Fibroblast of skin of left quadriceps (primary cell): ENCODE results near the gene PBX2.

Source experiments
- DNase-seq, 2 experiments: peaks; one replicate each; pipeline ENCODE4 v3.0.0-alpha.2; 2013; ENCODE audit warnings: low read depth in 2 of 2

PBX2 gene

DNA sequence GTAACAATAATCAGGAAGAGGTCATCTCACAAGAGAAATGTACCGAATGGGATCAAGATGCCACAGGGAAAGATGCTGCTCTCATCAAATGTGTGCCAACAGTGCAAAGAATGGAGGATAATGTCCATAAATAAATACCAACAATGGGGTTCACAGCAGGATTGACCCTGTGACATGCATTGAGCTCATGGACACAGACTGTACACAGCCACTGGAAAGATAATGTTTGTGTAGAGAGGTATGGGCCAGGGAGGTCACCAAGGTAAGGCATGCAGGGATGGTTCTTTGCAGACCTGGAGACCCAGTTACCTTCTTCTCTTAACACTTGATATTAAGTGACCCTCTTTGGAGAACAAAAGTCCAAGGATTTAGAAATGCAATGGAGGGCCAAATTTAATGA lies 15.6 kb downstream of the PBX2 start:
- DNase-seq: no peak

DNA sequence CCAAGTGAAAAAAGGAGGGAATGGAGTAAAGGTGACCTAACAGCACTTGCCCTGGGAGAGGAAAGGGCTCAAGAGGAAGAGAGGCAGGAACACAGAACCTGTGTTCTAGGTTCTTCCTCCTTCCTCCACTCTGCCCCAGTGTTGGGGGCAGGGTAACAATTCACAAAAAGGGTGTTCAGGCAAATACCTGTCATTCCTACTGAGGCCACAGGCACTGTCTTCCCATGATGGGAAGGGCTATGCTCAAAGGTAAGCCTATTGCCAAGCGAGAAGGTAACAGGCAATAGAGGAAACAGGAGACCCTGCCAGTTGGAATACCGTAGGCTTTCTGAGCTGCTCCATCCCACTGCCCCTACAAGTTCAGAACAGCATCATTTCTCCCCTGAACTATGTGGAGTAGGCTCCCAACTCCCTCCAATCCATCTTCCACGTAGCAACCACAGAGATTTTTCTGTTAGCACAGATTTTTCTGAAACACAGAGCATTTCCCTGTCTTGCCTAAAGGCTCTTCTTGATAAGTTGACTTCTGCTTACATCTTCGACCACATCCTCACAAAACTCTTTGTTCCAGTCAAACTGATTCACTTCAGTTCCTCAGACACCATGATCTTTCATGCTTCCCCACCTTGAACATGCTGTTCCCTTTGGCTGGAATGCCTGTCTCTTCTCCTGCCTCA lies 16.8 kb downstream of the PBX2 start:
- no peak for DNase-seq

DNA sequence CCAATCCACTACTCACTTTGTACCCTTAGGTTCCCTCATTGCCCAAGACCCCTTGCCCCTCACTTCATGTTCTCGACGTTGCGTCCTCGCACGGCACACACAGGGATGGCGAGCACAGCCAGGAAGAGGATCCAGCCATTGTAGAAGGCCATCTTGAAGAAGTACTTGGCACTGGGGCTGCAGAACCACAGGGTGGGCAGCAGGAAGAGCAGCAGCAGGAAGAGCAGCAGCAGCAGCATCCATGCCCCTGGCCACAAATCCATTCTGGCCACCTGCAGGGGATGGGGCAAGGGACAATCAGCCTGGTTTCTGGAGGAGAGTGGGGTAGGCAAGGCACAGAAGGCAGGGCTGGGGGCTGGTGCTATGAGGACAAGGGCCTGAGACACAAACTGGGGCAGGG lies 18.8 kb downstream of the PBX2 start:
- DNase-seq: no peak

DNA sequence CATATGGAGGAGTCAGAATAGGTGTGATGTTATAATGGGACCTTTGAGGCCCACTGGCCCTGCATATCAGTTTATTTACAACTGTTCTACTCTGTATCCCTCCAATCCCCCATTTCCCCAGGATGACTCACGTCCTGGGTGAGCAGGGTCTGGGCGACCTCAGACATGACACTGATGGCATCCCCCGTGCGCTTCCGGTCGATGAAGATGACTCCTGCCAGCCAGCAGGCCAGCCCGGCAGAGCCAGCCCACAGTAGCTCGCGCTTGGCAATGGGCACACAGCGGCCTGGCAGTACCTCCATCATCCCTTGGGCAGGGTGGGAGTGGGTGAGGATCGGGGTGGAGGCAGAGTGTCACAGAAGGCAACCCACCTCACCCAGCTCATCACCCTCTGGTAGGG lies 19.7 kb downstream of the PBX2 start:
- no peak for DNase-seq

DNA sequence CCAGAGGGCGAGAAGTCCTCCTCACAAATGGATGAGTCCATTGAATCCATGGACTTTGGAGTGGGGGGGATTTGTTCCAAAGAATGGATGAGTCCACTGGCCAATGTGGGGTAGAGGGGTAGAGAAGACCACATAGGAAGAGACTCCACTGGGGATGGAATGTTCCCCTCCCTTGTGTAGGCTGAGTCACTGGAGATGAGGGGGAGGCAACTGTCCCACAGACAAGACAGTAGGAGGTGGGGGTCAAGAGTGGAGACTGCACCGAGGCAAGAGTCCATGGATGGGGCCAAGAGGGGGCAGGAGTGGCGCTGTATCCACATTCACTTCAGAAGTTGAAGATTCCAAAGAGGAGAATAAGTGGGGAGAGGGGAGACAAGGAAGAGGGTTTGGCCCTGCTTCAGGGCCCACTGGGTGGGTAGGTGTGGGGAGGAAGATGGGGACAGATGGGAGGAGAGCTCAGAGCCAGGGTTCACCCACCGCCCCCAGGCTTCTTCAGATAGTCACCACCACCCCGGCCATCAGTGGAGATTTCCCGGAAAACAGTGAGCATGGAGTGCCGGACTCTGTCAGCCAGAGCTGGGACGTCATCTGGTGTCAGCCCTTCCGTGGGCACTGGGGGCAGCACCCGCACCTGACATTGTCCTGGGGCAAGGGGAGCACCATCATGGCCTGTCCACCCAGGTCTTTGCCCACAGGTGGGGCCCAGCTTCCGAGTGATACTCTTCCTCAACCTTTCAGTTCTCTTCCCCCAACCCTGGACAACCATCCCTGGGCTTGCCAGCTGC lies 21.0 kb downstream of the PBX2 start:
- DNase-seq: no peak

DNA sequence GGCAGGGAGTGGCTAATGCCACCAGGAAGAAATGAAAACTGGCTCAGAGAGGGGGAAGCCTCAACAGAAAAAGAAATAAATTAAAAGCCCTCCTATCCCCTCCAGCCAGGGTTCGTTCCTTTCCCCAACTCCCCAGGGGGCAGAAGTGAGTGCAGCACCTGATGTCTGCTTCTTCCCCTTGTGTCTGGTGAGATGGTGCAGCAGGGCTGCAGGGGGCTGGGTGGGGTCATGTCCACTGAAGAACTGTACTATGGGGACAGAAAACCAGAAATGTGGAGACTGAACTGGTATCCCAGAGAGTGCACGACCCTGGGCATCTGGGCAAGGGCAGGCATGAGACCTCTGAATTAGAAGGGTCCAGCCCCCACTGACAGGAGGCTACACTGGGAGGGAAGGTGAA lies 21.7 kb downstream of the PBX2 start:
- no peak for DNase-seq

DNA sequence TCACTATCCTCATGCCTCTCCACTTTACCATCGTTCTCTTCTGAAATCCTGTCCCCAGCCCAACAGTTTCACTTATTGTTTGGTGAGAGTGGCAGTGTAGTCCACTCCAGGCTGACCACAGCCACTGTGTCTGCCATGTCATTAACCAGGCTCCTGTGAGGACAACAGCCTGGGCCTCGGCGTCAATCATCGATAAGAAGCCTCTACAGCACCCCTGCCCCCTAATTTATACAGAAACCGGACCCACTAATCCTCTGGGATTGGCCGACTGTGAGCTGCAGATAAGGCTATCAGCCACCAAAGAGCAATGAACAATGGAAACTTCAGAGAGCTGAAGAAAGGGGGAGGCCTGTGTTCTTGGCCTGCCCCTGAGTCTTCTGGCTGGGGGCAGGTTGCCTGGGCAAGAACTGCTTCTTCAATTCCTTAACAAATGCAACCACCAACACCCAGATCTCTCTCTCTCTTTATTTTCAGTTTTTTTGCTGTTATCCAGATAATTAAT lies 22.2 kb downstream of the PBX2 start:
- no peak for DNase-seq

DNA sequence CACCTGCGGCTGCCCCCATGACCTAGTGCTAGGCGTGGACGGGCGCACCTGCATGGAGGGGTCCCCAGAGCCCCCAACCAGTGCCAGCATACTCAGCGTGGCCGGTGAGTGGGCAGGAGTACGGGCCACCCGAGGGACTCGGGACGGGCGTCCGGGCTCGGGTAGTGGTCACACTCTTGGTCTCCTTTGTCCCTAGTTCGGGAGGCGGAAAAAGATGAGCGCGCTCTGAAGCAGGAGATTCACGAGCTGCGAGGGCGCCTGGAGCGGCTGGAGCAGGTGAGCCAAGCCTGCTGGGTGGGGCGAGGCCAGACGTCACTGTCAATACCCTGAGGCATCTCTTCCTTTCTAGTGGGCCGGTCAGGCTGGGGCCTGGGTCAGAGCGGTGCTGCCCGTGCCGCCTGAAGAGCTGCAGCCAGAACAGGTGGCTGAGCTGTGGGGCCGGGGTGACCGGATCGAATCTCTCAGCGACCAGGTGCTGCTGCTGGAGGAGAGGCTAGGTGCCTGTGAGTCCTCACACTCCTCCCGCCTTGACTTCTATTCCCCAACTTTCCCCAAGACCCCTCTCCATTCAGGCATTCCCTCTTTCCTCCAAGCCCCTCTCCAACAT lies 22.7 kb downstream of the PBX2 start:
- DNase-seq: no peak

DNA sequence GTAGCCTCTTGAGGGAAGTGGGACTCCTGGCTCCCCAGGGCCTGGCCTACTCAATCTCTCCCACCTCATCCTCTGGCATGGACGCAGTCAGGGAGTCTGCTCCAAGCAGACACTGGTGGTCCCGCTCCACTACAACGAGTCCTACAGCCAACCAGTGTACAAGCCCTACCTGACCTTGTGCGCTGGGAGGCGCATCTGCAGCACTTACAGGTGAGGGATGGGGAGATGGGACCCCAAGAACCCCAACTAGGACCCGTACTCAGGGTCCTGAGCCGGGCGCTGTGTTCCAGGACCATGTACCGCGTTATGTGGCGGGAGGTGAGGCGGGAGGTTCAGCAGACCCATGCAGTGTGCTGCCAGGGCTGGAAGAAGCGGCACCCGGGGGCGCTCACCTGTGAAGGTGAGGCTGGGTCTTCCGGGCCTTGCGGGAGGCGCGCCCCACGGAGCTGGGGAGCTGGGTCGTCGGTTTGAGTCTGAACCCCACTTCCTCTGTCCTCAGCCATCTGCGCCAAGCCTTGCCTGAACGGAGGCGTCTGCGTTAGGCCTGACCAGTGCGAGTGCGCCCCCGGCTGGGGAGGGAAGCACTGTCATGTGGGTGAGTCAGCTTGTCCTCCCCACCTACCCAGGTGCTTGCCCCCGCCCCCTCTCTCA lies 23.5 kb downstream of the PBX2 start:
- no peak for DNase-seq

DNA sequence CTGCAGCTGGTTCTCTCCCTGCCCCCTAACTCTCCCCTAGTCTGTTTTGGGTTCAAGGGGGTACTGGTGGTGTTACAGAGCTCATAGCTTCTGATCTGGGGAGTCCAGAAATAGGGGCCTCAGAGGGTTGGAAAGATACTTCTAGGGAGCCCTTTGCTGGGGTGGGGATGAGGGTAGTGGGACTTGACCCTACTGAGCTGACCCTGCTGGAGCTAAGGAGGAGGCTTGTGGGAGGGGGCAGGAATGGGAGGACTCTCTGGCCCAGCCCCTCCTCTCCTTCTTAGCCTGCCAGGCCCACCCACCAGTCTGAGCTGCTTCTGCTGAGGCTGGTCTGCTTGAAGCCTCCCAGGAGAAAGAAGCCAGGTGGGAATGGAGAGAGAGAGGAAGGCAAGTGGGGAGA lies 25.7 kb downstream of the PBX2 start, which contains the start of gene EGFL8:
TSS of gene EGFL8 (plus strand) at position 301 of the 400 bp plus-strand sequence. CDS start 1,571 bp downstream, outside the sequence.
- DNase-seq: no peak

DNA sequence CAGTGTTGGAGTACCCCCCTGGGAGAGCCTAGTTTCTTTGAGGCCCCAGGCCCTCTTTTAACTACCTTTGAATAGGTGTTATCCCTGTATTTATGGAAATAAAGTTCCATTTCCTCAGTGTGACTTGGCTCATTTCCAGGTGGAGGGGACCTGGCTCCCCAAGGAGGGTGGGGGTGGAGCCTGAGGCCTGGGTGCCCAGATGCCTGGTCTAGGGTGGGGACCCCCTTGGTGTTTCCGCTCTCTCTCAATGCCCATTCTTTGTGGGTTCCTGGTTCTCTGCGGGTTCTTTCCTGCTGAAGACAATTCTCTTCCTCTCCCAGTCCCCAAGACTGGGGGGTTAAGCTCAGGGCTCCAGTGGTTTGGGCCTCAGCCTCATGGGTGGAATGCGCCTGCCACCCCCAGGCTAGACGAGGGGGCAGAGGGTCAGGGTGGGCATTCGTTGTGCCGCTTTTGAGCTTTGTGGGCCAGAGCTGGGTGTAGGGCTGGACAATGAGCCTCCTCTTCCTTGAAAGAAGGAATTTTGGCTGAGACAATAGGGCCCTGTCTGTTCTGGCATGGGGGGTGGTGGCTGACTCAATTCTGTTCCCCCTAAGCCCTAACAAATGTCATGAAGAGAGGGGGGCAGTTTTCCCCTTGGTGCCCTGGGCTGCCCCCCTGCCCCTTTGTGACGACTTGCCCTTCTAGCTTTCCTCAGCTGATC lies 26.3 kb downstream of the PBX2 start:
- no peak for DNase-seq

DNA sequence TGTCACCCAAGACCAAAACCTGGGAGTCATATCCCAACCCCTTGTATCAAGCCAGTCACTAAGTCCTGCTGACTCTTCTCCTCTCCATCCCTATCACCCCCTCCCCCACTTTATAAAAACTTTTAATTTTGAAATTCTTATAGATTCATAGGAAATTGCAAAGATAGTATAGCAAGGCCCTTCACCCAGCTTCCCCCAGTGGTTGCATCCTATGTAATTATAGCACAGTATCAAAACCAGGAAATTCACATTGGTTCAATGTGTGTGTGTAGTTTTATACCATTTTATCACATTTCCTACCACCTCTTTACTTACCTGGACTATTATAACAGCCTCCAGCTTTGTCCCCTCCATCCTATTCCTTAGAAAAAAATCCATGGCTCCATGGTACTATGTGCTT lies 31.9 kb downstream of the PBX2 start:
- no peak for DNase-seq

DNA sequence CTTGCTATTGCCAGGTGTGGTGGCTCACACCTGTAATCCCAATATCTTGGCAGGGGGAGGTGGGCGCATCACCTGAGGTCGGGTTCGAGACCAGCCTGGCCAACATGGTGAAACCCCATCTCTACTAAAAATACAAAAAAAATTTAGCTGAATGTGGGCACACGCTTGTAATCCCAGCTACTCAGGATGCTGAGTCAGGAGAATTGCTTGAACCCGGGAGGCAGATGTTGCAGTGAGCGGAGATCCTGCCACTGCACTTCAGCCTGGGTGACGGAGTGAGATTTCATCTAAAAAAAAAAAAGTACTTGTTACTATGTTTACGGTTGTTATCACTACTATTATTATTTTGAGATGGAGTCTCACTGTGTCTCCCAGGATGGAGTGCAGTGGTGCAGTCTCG lies 33.1 kb downstream of the PBX2 start:
- DNase-seq: no peak

DNA sequence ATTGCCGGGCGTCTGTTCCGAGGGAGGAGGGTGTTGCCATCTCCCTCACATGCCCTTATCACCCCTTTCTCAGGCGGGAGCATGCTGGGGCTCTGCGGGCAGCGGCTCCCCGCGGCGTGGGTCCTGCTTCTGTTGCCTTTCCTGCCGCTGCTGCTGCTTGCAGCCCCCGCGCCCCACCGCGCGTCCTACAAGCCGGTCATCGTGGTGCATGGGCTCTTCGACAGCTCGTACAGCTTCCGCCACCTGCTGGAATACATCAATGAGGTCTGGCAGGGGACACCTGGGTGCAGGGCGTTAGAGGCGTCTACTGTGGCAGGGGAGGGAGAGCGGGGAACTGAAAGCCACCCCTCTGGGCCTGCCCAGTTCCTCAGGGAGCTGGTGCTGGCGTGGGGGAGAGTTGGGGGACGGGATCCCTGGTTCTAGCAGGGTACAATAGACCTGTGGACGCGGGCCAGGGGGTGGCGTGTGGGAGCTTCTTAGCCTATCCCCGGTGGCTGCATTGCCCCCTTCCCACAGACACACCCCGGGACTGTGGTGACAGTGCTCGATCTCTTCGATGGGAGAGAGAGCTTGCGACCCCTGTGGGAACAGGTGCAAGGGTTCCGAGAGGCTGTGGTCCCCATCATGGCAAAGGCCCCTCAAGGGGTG lies 35.4 kb downstream of the PBX2 start:
- DNase-seq: no peak

DNA sequence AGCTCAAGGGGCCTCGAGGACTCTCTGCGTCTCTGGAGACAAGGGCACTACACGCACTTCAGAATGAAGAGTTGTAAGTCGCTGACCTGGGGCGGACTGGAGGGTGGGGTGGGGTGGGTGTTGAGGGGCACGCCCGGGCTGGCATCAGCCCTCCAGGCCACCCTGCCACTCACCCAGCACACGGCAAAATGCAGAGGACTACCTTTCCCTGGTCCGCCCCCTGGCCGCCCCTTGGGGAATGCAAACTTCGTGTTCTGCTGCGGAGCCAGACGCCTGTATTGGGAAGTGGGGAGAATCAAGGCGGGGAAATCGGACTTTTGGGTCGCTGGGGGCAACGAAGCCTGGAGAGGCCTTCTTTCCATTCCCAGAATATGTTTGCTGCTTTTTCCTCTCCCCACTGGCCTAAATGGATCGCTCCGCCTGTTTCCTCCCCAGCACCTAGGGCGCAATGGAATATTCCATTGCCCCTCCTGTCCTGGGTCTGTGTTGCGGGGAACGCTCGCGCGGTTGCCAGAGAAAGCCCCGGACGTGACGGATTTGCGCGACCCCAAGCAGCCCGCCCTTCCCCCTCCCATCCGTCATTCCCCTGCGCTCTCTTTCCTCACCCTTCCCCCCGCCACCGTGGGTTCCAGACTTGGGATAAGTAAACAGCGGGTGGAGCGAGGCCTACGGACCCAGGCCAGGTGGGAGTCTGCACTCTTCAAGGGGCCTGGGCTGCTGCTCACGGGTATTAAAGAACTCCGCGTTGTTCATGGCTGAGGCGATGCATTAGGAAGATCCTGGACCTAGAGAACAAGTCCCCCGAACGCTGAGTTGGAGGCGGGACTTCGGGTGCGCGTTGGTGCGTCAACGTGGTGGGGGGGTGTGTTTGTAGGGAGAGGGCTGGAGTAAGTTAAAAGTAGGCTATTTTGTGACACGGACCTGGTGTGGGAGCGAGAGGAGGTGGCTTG lies 36.2 kb downstream of the PBX2 start, which contains the start of gene PPT2:
TSS of gene PPT2 (plus strand) at position 578 of the 950 bp plus-strand sequence. CDS start 454 bp downstream, outside the sequence.
- DNase-seq: peak; percentile 88

DNA sequence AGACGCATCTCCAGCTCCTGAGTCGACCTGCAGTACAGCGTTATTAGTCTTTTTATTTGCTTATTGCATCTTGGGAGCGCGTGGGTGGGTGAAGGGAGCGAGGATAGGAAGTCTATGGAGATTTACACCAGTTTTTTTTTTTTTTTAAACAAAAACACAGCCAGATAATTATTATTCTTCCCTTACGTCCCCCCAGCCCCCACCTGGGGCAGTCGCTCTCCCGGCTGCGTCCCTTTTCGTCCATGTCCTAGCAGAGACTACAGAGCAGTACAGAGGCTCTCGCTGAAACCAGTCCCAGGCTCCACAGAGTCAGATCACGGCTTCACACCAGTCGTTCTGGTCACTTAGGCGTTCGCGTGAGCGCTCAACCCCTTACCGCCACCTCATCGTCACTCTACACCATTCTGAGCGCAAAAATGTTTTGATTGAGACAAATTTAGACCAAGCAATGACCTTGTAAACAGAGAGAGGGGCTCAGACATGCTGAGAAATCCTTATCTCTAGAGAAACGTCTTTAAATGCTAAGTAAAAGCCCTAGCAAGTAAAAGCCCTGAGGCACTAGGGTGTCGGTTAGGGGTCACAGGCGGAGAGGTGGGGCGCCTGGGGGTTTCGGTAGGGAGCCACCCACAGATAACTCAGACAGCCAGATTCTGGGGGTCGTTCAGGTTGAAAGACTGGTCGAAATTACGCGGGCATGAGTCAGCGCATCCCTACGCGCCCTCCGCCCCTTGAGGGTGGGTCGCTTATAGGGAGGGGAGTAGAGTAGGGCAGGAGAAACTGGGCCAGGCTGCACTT lies 37.0 kb downstream of the PBX2 start:
- no peak for DNase-seq

DNA sequence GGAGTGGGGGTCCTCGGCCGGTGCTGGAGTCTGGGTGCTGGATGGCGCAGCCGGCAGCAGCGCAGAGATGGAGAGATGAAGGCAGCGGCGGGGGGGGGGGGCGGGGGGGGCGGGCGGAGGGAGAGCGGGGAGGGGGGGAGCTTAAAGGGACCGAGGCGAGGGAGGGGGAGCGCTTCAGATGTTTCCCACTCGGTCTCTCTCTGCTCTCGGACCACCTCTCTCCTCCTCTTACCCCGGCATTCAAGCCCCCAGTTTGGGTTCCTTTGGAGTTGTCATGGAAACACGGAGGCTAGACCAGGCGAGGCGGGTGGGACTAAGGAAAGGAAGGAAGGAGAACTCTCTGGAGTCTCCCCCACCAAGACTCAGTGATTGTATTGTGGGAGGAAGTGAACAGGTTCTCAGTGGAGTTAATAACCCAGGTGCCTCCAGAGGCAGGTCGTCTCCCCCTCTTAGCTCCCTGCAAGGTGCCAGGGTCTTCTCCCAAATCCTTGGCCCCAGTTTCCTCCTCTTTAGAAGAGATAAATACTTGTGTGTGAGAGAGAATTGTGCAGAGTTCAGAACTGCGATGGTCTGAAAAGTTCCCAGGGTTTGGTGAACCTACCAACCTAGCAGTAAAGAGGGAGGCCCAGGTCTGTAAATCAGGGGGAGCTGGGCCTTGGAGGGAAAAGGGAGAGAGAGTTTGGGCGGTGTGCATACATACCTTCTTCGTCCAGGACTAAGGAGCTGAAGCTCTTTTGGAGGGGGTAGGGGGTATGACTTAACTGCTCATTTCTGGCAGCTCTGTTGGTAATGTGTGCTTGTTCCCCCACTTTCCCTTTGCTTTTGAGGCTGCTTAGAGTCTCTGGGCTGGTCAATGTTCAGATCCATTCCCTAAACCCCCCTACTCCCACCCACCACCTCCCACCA lies 37.9 kb downstream of the PBX2 start, which contains the start of gene PRRT1:
TSS of gene PRRT1 (minus strand) at position 77 of the 906 bp plus-strand sequence. CDS start 112 bp downstream, outside the sequence.
- DNase-seq: no peak
